Vein endothelial cell (primary cell): ENCODE measurements around the gene SLC40A1. TPM values are rescaled to one million over a fixed set of nuclear protein-coding genes. Genes with fewer than 3 reads are reported as not detected.

Experiments used
- total RNA-seq: library from RNA; depleted of rRNA; stranded (reverse); fragments of >200 nt; gene quantifications from 2 replicates; pipeline ENCODE4 v1.2.3, GENCODE V29; 2012

The SLC40A1 gene
- total RNA-seq: 26.4 and 44.4 TPM in 2 replicates

GRCh38 chr2:189580658-189581353 is at the start of gene SLC40A1:
TSS of gene SLC40A1 (minus strand) at chr2:189580786. CDS start at chr2:189580460, 326 bp downstream.

Other genes starting within 250 kb of the SLC40A1 start
- gene WDR75, start 139.3 kb downstream of the SLC40A1 start, total RNA-seq: 44.4 and 63.0 TPM in 2 replicates
- 51.6 and 63.5 TPM in 2 replicates for gene ASNSD1, start 80.7 kb upstream of the SLC40A1 start, total RNA-seq
- 7.9 and 10.5 TPM in 2 replicates for gene ANKAR, start 93.9 kb upstream of the SLC40A1 start, total RNA-seq
- gene OSGEPL1, start 182.0 kb upstream of the SLC40A1 start, total RNA-seq: 6.9 and 7.6 TPM in 2 replicates
- gene ORMDL1, start 203.6 kb upstream of the SLC40A1 start, total RNA-seq: 41.5 and 50.2 TPM in 2 replicates
- 25.8 and 26.7 TPM in 2 replicates for gene PMS1, start 203.7 kb upstream of the SLC40A1 start, total RNA-seq